ENCODE data around the gene NKX1-2.

GRCh38 chr10:124409696-124410095 is 40.1 kb downstream of the NKX1-2 start:
- TF ChIP-seq CTCF (conservative IDR thresholded peaks at IDR 0.05; ENCODE audit: low read length) (no peak), EZH2phosphoT487 (IDR thresholded peaks at IDR 0.05; ENCODE audit: borderline replicate concordance, low read depth, low read length) (no peak)

Data from OCI-LY7 (cell line).